HK-2 (cell line): ENCODE measurements around the gene TRAF3.
"Not testable (repeated sequence)": the region's sequence is repeated elsewhere in the genome, so short reads cannot be mapped to it uniquely, and the experiment has no call there.

ENCODE experiments used
- DNase-seq: peaks from one replicate; pipeline ENCODE4 v3.0.0-alpha.2; 2018; ENCODE audit not compliant: unreplicated experiment

Gene TRAF3

DNA sequence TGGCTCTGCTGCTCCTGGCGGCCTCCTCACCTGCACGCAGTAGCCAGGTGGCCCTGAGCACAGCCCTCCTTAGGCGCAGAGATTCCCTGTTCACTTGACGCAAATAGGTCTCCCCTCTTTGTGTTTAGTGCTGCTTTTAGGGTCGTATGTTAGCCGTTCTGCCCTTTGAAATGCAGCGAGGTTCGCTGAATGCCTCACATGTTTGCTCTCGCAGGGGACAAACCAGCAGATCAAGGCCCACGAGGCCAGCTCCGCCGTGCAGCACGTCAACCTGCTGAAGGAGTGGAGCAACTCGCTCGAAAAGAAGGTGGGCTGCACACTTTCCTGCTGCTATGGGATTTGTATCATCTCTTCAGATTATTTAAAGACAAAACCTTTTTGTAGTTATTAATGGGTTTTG lies 113.9 kb downstream of the TRAF3 start:
- DNase-seq: no peak

- no peak for DNase-seq
These were observed 114.3 kb downstream of the TRAF3 start for GRCh38 chr14:102891556-102891955.

DNA sequence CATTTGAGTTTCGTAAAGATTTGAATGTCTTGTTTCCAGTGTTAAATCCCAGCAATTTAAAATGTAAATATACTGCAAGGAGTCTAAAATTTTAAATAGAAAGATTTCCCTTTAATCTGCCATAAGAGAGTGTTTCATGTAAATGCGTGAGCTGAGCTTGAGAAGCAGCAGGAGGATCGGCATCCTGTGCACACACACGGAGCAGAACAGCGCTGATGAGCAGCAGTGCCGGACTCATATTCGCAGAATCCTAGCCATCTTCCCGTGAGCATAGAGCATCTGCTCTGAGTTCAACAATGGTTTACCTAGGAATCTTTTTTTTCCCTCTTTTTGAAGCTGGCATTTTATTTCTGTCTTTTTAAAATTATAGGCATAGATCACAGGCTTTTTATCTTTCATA lies 115.4 kb downstream of the TRAF3 start:
- no peak for DNase-seq

GRCh38 chr14:102893452-102893851 lies 116.2 kb downstream of the TRAF3 start:
- no peak for DNase-seq

DNA sequence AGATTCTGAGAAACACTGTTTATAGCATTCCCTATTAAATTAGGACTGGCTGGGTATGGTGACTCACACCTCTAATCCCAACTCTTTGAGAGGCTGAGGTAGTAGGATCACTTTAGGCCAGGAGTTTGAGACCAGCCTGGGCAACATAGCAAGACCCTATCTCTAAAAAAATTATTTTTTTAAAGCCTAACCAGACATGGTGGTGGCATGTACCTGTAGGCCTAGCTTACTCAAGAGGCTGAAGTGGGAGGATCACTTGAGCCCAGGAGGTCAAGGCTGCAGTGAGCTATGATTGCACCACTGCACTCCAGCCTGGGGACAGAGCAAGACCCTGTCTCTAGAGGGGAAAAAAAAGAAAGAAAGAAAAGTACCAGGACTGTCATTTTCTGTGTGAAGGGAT lies 119.5 kb downstream of the TRAF3 start:
- DNase-seq: not testable (repeated sequence)

GRCh38 chr14:102897299-102898027 lies 120.2 kb downstream of the TRAF3 start:
- no peak for DNase-seq

- DNase-seq: no peak
These were observed 121.0 kb downstream of the TRAF3 start for GRCh38 chr14:102898298-102898697.

GRCh38 chr14:102898776-102899515 lies 121.7 kb downstream of the TRAF3 start:
- DNase-seq: no peak

DNA sequence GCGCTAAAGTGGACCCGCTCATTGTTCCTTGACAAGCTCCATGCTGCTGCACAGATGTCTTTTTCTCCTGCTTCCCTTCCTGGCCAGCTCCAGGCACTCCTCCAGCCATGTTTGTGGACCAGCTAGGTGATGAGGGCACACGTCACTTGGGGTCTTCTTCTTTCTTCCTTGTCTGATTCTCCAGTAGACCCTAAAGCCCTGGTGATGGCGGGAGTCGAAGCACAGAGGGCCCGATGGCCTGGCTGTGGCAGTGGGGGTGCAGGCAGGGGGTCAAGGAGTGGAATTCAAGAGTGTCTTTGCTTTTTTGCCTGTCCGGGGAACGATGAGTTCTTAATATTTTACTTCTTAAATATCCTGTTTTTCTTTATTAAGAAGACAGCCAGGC lies 122.3 kb downstream of the TRAF3 start:
- DNase-seq: no peak

GRCh38 chr14:102900631-102901571 lies 123.7 kb downstream of the TRAF3 start:
- no peak for DNase-seq

DNA sequence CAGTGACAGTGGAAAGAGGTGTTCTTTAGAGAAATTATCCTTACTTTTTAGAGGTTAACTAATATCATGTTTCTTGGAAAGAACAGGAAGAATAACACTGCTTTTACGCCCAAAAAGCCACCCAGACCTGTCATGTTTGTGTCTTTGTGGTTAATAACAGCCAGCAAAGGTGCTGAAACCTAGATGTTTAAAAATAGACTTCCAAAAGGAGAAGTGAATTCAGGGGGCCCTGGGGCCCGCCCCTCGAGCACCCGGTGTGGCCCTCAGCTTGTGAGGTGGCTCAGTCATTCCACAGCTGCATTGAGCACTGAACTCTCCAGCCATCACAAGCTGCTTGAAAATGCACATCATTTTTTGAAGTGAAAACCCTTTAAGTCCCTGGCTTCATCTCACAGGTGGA lies 124.4 kb downstream of the TRAF3 start:
- no peak for DNase-seq

DNA sequence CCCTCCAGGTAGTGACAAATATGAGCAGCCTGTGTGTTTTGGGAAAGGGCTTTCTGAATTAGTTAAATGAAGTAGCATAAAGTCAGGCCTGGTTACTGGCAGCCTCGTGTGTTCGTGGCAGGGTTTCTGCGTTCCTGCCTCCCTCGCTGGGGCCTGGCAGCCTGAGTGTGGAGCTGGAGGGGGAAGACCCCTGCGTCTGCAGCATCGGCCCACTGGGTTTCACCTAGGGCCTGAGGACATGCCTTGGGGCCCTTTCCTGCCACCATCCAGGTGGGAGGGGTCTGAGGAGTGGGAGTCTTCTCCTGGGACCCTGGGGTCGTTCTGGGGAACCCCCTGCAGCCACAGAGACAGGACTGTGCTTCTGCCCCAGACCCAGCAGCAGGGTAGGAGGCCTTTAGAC lies 124.8 kb downstream of the TRAF3 start:
- no peak for DNase-seq

- no peak for DNase-seq
These were observed 125.4 kb downstream of the TRAF3 start for GRCh38 chr14:102902523-102903247.

DNA sequence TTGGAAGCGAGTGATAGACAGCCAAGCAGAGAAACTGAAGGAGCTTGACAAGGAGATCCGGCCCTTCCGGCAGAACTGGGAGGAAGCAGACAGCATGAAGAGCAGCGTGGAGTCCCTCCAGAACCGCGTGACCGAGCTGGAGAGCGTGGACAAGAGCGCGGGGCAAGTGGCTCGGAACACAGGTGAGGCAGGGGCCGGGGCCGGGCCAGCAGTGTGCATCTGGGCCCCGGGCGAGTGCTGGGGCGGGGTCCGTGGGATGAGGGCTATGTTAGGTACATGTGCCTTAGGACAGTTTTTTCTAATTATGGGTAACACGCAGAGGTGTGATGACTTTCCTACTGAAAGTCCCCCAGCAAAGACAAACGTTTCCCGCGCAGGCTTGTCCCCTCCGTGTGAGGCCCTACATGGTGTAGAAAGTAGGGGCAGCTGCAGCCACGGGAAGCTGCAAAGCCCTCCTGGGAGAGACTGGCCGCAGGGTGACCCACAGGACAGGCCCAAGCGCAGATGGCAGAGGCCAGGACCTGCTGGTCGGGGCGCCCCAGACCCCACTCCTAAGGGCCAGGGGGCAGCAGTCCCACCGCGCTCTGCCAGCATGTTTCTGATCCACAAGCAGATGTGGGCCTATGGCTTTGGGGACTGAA lies 126.1 kb downstream of the TRAF3 start:
- no peak for DNase-seq

DNA sequence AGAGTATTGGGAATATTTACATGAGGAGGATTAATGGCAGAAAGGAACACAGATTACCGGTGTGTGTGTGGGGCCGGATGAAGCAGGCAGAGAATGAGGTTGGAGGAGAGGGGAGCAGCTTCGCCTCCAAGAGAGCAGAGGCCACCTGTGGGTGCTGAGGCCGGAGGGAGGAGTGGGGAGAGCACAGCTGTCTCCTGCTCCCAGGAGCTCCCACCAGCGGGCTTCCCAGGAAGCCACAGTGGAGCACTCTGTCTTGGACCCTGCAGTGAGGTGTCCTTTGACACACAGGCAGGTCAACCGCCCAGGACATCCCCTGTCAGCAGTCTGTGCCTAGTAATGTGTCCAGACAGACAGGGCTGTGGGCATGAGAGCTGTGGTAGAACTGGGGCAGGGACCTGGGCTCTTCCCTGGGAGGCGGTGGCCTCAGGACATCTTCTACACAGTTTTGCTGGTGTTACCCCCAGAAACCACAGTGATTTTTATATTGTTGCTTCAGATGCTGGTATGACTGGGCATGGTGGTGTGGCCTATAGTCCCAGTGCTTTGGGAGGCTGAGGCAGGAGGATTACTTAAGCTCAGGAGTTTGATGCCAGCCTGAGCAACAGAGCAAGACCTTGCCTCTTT lies 126.8 kb downstream of the TRAF3 start:
- DNase-seq: no peak

GRCh38 chr14:102905116-102906108 lies 128.2 kb downstream of the TRAF3 start:
- no peak for DNase-seq

DNA sequence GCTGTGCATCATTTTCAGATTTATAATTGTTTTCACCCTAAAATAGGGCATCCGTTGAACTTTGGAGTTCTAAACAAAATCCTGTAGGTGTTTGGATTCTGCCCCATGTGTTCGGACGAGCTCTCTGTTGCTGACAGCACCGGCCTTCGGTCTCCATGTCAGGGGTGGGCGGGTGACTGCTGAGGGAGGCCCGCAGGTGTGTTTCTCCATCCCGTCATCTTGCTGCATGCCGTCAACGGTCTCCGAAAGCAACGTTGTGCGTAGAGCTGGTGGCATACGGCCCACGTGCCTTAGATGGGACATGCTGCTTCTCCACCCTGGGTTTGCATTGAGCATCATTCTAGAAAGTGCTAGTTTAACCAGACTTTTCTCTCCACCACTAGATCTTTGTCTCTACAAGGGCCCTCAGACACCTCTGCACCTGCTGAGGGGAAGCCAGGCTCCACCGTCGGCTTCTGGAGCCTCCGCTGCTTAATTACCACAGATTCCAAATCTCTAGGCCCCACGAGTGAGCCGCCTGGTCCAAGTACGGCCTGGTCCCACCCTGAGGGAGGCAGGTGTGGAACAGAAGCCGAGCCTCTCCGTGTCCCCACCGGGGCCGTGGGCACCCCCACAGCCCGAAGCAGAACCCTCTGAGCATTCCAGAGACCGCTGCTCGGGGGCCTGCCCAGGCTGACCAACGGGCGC lies 129.5 kb downstream of the TRAF3 start:
- DNase-seq: no peak

GRCh38 chr14:102907303-102907844 lies 130.1 kb downstream of the TRAF3 start:
- DNase-seq: no peak
